Liver (tissue), 9 donors: ENCODE data around the gene EFCC1. TPM values are rescaled to one million over a fixed set of nuclear protein-coding genes. Genes with fewer than 3 reads are reported as not detected.

Experiments used
- DNase-seq: peaks from one replicate; pipeline ENCODE4 v3.0.0-alpha.2; 2017; ENCODE audit warnings: low spot score
- H3K27ac ChIP-seq, 2 donors: one replicate each; pipeline ENCODE4 v1.7.0; 2013; ENCODE audit warnings: inconsistent platforms in 2 of 2, low read length in 2 of 2, control low read depth in 1 of 2, low read depth in 1 of 2, mild to moderate bottlenecking in 1 of 2
- H3K27me3 ChIP-seq, 4 donors: one replicate each; pipeline versions ENCODE4 v1.6.1 to v1.7.0; 2013; ENCODE audit warnings: low read length in 3 of 4, inconsistent platforms in 1 of 4, mild to moderate bottlenecking in 1 of 4, moderate library complexity in 1 of 4; ENCODE audit not compliant: control insufficient read depth in 4 of 4, insufficient read depth in 4 of 4
- H3K36me3 ChIP-seq, 4 donors: one replicate each; pipeline versions ENCODE4 v1.6.1 to v1.7.0; 2013; ENCODE audit warnings: low read length in 3 of 4, mild to moderate bottlenecking in 3 of 4, low read depth in 1 of 4, moderate library complexity in 1 of 4; ENCODE audit not compliant: control insufficient read depth in 4 of 4, insufficient read depth in 3 of 4
- H3K4me1 ChIP-seq, 4 donors: one replicate each; pipeline versions ENCODE4 v1.6.1 to v1.7.0; 2013; ENCODE audit warnings: low read length in 3 of 4, mild to moderate bottlenecking in 3 of 4, moderate library complexity in 1 of 4; ENCODE audit not compliant: control insufficient read depth in 4 of 4, insufficient read depth in 4 of 4
- H3K4me3 ChIP-seq, 3 donors: one replicate each; pipeline versions ENCODE4 v1.6.1 to v1.7.0; 2013; ENCODE audit warnings: low read length in 3 of 3, control low read depth in 1 of 3, low read depth in 1 of 3, mild to moderate bottlenecking in 1 of 3
- H3K9ac ChIP-seq, 2 donors: one replicate each; pipeline ENCODE4 v1.7.0; 2013; ENCODE audit warnings: low read length in 2 of 2, mild to moderate bottlenecking in 2 of 2, moderate library complexity in 2 of 2, control low read depth in 1 of 2, low read depth in 1 of 2
- H3K9me3 ChIP-seq, 4 donors: one replicate each; pipeline versions ENCODE4 v1.6.1 to v1.7.0; 2013; ENCODE audit warnings: low read length in 3 of 4; ENCODE audit not compliant: control insufficient read depth in 4 of 4
- EGR1 ChIP-seq, 2 donors: IDR thresholded peaks; 2 replicates each; pipeline ENCODE4 v1.6.1; 2016 to 2018; ENCODE audit warnings: antibody characterized with exemption in 2 of 2, low read depth in 2 of 2
- FOXA1 ChIP-seq: IDR thresholded peaks from 2 replicates; pipeline ENCODE4 v1.6.1; 2016; ENCODE audit warnings: antibody characterized with exemption
- GABPA ChIP-seq, 2 donors: IDR thresholded peaks in 1 of 2; conservative IDR thresholded peaks in 1 of 2; 2 replicates each; pipeline ENCODE4 v1.6.1; 2016; ENCODE audit warnings: antibody characterized with exemption in 2 of 2, mild to moderate bottlenecking in 1 of 2, moderate library complexity in 1 of 2
- HNF4G ChIP-seq: IDR thresholded peaks from 2 replicates; pipeline ENCODE4 v1.6.1; 2016; ENCODE audit warnings: antibody characterized with exemption
- JUND ChIP-seq, 2 donors: IDR thresholded peaks; 2 replicates each; pipeline ENCODE4 v1.6.1; 2016; ENCODE audit warnings: antibody characterized with exemption in 2 of 2
- NR2F2 ChIP-seq: IDR thresholded peaks from 2 replicates; pipeline ENCODE4 v1.6.1; 2016; ENCODE audit warnings: antibody characterized with exemption
- RAD21 ChIP-seq, 2 donors: IDR thresholded peaks; 2 replicates each; pipeline ENCODE4 v1.6.1; 2016; ENCODE audit warnings: antibody characterized with exemption in 2 of 2, mild to moderate bottlenecking in 2 of 2
- RXRA ChIP-seq, 2 donors: IDR thresholded peaks; 2 replicates each; pipeline ENCODE4 v1.6.1; 2017 to 2018; ENCODE audit warnings: antibody characterized with exemption in 2 of 2, mild to moderate bottlenecking in 1 of 2
- SP1 ChIP-seq: IDR thresholded peaks from 2 replicates; pipeline ENCODE4 v1.6.1; 2018; ENCODE audit warnings: antibody characterized with exemption, mild to moderate bottlenecking
- WGBS: extraction: QIAGEN DNeasy Blood & Tissue Kit; methylation state at CpG from one replicate; pipeline ENCODE4 v1.1.7; 2013; 5-methylcytosine and 5-hydroxymethylcytosine counted together
- polyA plus RNA-seq, 2 donors: library from polyadenylated mRNA; stranded (reverse) in 1 of 2; unstranded in 1 of 2; fragments of 200-250 nt in 1 of 2; fragments of >200 nt in 1 of 2; fragmentation: Nextera tagmentation in 1 of 2; extraction: Ambion mirVana in 1 of 2; gene quantifications; one replicate each; pipeline versions ENCODE4 v1.2.1 to v1.2.3, GENCODE V29; 2013 to 2015
- total RNA-seq, 2 donors: library from RNA; depleted of rRNA; stranded (reverse); fragments of >200 nt; gene quantifications; one replicate each; pipeline ENCODE4 v1.2.3, GENCODE V29; 2014
- TF ChIP-seq, protein P1 (sequence below): IDR thresholded peaks from 2 replicates; pipeline ENCODE4 v1.6.1; 2016; ENCODE audit warnings: antibody characterized with exemption
- TF ChIP-seq, protein P2 (sequence below): IDR thresholded peaks from 2 replicates; pipeline ENCODE4 v1.6.1; 2016; ENCODE audit warnings: antibody characterized with exemption, mild to moderate bottlenecking
- TF ChIP-seq, protein P3 (sequence below): fragments of 150-350 bp; IDR thresholded peaks from 2 replicates; pipeline ENCODE4 v1.5.1; 2017; ENCODE audit warnings: improper control_type of control experiment, low read depth, low read length; ENCODE audit not compliant: missing input control
- donor health status: healthy.
- donor health status: healthy.
- donor health status: healthy.
- donor health status: healthy.
- donor health status: healthy.

Gene EFCC1
- total and polyA plus RNA-seq, 4 donors, result 0.08 to 1.0 (median 0.24) TPM

DNA sequence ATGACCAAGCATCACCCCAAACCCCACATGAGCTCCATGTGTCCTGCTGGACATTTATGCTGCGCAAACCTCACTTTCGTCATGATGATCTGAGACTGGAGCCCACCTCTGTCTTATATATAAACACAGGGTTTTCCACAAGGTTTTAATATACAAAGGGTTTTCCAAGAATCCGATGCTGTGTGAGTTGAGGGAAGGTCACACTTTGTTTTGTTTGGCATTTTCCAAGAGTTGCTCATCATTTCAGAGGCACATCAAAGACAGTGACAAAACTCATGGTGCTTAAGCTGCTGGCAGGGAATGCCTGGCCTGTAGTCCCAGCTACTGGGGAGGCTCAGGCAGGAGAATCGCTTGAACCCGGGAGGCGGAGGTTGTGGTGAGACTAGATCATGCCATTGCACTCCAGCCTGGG is 20.0 kb downstream of the EFCC1 start (continued):
- TF ChIP-seq, protein P1, sequence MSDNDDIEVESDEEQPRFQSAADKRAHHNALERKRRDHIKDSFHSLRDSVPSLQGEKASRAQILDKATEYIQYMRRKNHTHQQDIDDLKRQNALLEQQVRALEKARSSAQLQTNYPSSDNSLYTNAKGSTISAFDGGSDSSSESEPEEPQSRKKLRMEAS, result no peak

DNA sequence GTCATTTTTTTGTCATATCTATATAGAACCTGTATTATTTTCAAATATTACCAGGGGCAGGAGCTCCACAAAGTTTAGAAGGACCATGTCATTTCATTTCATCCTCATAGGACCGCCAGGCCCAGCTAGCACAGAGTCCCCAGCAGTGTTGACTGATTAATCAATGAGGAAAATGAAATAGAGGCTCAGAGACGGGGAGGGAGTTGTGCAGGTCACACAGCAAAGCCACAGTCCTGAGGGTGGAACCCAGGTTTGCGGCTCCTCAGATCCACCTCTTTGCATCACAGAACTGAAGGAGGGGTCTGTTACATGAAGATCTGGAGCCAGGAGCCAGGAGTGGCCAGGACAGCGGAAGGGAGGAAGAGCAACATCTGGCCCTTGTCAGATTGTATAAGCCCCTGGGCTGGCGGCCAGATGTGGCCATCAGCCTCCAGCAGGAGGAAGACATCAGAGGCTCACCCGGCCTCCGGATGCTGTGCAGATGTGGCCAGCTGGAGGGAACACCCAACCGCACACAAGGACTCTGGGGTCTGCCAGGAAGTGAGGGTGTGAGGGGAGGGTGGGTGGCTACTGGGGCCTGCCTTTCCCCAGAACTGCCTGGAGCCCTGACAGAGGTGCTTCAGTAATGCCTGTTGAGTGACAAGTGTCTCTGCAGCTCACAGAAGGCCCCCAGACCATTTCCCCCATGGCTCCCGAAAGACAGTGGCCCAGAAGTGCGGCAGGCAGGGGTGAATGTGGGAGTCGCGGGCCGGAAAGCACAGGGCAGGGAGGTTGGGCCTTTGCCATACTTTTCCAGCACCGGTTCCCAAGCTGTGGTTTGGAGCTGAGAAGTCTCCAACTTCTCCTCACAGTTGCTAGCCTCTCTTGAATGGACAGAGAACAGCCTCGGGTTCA is 21.3 kb downstream of the EFCC1 start:
- no peaks in the 10 kb centered on the region for H3K36me3 ChIP-seq
- DNase-seq, result no peak
- H3K27me3 ChIP-seq, result no peaks in the 10 kb centered on the region
- peaks cover 0 to 7% (median 2%) of the 10 kb centered on the region in 4 donors for H3K4me1 ChIP-seq
- H3K27ac ChIP-seq, result no peak overlapping the region
- H3K9me3 ChIP-seq, result no peaks in the 10 kb centered on the region
- H3K4me3 ChIP-seq, result no peak overlapping the region
- TF ChIP-seq, protein P2, sequence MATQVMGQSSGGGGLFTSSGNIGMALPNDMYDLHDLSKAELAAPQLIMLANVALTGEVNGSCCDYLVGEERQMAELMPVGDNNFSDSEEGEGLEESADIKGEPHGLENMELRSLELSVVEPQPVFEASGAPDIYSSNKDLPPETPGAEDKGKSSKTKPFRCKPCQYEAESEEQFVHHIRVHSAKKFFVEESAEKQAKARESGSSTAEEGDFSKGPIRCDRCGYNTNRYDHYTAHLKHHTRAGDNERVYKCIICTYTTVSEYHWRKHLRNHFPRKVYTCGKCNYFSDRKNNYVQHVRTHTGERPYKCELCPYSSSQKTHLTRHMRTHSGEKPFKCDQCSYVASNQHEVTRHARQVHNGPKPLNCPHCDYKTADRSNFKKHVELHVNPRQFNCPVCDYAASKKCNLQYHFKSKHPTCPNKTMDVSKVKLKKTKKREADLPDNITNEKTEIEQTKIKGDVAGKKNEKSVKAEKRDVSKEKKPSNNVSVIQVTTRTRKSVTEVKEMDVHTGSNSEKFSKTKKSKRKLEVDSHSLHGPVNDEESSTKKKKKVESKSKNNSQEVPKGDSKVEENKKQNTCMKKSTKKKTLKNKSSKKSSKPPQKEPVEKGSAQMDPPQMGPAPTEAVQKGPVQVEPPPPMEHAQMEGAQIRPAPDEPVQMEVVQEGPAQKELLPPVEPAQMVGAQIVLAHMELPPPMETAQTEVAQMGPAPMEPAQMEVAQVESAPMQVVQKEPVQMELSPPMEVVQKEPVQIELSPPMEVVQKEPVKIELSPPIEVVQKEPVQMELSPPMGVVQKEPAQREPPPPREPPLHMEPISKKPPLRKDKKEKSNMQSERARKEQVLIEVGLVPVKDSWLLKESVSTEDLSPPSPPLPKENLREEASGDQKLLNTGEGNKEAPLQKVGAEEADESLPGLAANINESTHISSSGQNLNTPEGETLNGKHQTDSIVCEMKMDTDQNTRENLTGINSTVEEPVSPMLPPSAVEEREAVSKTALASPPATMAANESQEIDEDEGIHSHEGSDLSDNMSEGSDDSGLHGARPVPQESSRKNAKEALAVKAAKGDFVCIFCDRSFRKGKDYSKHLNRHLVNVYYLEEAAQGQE, result no peak
- TF ChIP-seq, protein P3, sequence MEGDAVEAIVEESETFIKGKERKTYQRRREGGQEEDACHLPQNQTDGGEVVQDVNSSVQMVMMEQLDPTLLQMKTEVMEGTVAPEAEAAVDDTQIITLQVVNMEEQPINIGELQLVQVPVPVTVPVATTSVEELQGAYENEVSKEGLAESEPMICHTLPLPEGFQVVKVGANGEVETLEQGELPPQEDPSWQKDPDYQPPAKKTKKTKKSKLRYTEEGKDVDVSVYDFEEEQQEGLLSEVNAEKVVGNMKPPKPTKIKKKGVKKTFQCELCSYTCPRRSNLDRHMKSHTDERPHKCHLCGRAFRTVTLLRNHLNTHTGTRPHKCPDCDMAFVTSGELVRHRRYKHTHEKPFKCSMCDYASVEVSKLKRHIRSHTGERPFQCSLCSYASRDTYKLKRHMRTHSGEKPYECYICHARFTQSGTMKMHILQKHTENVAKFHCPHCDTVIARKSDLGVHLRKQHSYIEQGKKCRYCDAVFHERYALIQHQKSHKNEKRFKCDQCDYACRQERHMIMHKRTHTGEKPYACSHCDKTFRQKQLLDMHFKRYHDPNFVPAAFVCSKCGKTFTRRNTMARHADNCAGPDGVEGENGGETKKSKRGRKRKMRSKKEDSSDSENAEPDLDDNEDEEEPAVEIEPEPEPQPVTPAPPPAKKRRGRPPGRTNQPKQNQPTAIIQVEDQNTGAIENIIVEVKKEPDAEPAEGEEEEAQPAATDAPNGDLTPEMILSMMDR, result no peak
- peak; percentile 55 for TF ChIP-seq NR2F2
- H3K9ac ChIP-seq, result no peak overlapping the region
- WGBS, result 81% methylated on average over 15 of the region's 15 CpGs

DNA sequence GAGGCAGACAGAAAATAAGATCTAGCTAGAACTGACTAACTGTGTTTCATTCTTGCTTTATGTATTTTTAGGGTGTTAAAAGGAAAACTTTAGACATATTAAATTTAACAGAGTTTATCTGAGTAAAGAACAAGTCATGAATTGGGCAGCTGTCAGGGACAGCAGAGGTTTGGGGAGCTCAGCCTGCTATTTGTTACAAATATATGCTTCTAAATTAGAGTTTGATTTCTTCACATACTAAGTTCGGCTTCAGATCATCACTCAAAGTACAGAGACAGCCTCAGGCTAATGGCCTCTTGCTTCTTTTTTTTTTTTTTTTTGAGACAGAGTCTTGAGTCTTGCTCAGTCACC is 21.9 kb downstream of the EFCC1 start:
- WGBS, result 90% methylated on average over 1 of the region's 1 CpG
- Histone ChIP-seq H3K4me1 (peaks cover 0 to 8% (median 2%) of the 10 kb centered on the region in 4 donors), H3K27me3 (no peaks in the 10 kb centered on the region), H3K27ac (no peak overlapping the region), H3K4me3 (no peak overlapping the region), H3K9ac (no peak overlapping the region), H3K9me3 (no peaks in the 10 kb centered on the region), H3K36me3 (no peaks in the 10 kb centered on the region)
- DNase-seq, result no peak
- TF ChIP-seq RAD21 (IDR thresholded peaks at IDR 0.05), result no peak
- TF ChIP-seq SP1, result no peak
- TF ChIP-seq NR2F2, result no peak
- TF ChIP-seq, protein P2, result no peak
- no peak for TF ChIP-seq EGR1 (IDR thresholded peaks at IDR 0.05; ENCODE audit: low read depth in 2 of 2)
- TF ChIP-seq HNF4G, result no peak
- TF ChIP-seq GABPA (IDR thresholded peaks at IDR 0.05 in 1 of 2, conservative IDR thresholded peaks at IDR 0.05 in 1 of 2), result no peak
- no peak for TF ChIP-seq RXRA (IDR thresholded peaks at IDR 0.05)
- TF ChIP-seq, protein P1, result no peak
- no peak for TF ChIP-seq JUND (IDR thresholded peaks at IDR 0.05)
- TF ChIP-seq FOXA1, result no peak
